ENCODE results near the gene KCNIP3.

Gene KCNIP3

GRCh38 chr2:95276888-95277245 lies 20.3 kb upstream of the KCNIP3 start:
- peak overlapping the region; percentile 75 for H3K27ac ChIP-seq (ENCODE audit: poor library complexity, severe bottlenecking)
- no peak for ATAC-seq (ENCODE audit: low read depth)
- no peak overlapping the region for H3K4me3 ChIP-seq (ENCODE audit: severe bottlenecking)
- no peaks in the 10 kb centered on the region for H3K27me3 ChIP-seq (ENCODE audit: insufficient read depth, poor library complexity, severe bottlenecking)
- no peak for DNase-seq (ENCODE audit: low spot score)
- H3K9me3 ChIP-seq (ENCODE audit: severe bottlenecking) = no peaks in the 10 kb centered on the region
- TF ChIP-seq CTCF (IDR thresholded peaks at IDR 0.05; ENCODE audit: poor library complexity, severe bottlenecking) = no peak
- peaks cover 20% of the 10 kb centered on the region for H3K36me3 ChIP-seq (ENCODE audit: low read depth)
- H3K4me1 ChIP-seq (ENCODE audit: insufficient read depth, poor library complexity, severe bottlenecking) = peaks cover 40% of the 10 kb centered on the region

GRCh38 chr2:95277246-95277906 lies 19.8 kb upstream of the KCNIP3 start:
- H3K27me3 ChIP-seq (ENCODE audit: insufficient read depth, poor library complexity, severe bottlenecking) = no peaks in the 10 kb centered on the region
- peak; percentile 51 for ATAC-seq (ENCODE audit: low read depth)
- peak; percentile 66 for DNase-seq (ENCODE audit: low spot score)
- H3K36me3 ChIP-seq (ENCODE audit: low read depth) = peaks cover 20% of the 10 kb centered on the region
- H3K4me3 ChIP-seq (ENCODE audit: severe bottlenecking) = no peak overlapping the region
- H3K4me1 ChIP-seq (ENCODE audit: insufficient read depth, poor library complexity, severe bottlenecking) = peaks cover 40% of the 10 kb centered on the region
- peak overlapping the region; percentile 75 for H3K27ac ChIP-seq (ENCODE audit: poor library complexity, severe bottlenecking)
- H3K9me3 ChIP-seq (ENCODE audit: severe bottlenecking) = no peaks in the 10 kb centered on the region
- peak; percentile 40 for TF ChIP-seq CTCF (IDR thresholded peaks at IDR 0.05; ENCODE audit: poor library complexity, severe bottlenecking)

- DNase-seq (ENCODE audit: low spot score) = peak; percentile 92
- Histone ChIP-seq H3K4me3 (ENCODE audit: severe bottlenecking) (no peak overlapping the region), H3K4me1 (ENCODE audit: insufficient read depth, poor library complexity, severe bottlenecking) (peaks cover 40% of the 10 kb centered on the region), H3K27me3 (ENCODE audit: insufficient read depth, poor library complexity, severe bottlenecking) (no peaks in the 10 kb centered on the region), H3K36me3 (ENCODE audit: low read depth) (peaks cover 20% of the 10 kb centered on the region), H3K27ac (ENCODE audit: poor library complexity, severe bottlenecking) (peak overlapping the region; percentile 75), H3K9me3 (ENCODE audit: severe bottlenecking) (no peaks in the 10 kb centered on the region)
- TF ChIP-seq CTCF (IDR thresholded peaks at IDR 0.05; ENCODE audit: poor library complexity, severe bottlenecking) = no peak
- peak; percentile 80 for ATAC-seq (ENCODE audit: low read depth)
Measured at GRCh38 chr2:95278051-95278471, 19.1 kb upstream of the KCNIP3 start.

- no peak for TF ChIP-seq CTCF (IDR thresholded peaks at IDR 0.05; ENCODE audit: poor library complexity, severe bottlenecking)
- H3K4me1 ChIP-seq (ENCODE audit: insufficient read depth, poor library complexity, severe bottlenecking) = peaks cover 37% of the 10 kb centered on the region
- peak overlapping the region; percentile 75 for H3K27ac ChIP-seq (ENCODE audit: poor library complexity, severe bottlenecking)
- DNase-seq (ENCODE audit: low spot score) = peak; percentile 47
- H3K9me3 ChIP-seq (ENCODE audit: severe bottlenecking) = no peaks in the 10 kb centered on the region
- ATAC-seq (ENCODE audit: low read depth) = no peak
- H3K27me3 ChIP-seq (ENCODE audit: insufficient read depth, poor library complexity, severe bottlenecking) = no peaks in the 10 kb centered on the region
- H3K4me3 ChIP-seq (ENCODE audit: severe bottlenecking) = no peak overlapping the region
- peaks cover 25% of the 10 kb centered on the region for H3K36me3 ChIP-seq (ENCODE audit: low read depth)
Measured at GRCh38 chr2:95278637-95279225, 18.4 kb upstream of the KCNIP3 start.

- Histone ChIP-seq H3K36me3 (ENCODE audit: low read depth) (peaks cover 26% of the 10 kb centered on the region), H3K4me1 (ENCODE audit: insufficient read depth, poor library complexity, severe bottlenecking) (peaks cover 29% of the 10 kb centered on the region), H3K9me3 (ENCODE audit: severe bottlenecking) (no peaks in the 10 kb centered on the region), H3K4me3 (ENCODE audit: severe bottlenecking) (no peak overlapping the region), H3K27me3 (ENCODE audit: insufficient read depth, poor library complexity, severe bottlenecking) (no peaks in the 10 kb centered on the region), H3K27ac (ENCODE audit: poor library complexity, severe bottlenecking) (no peak overlapping the region)
- TF ChIP-seq CTCF (IDR thresholded peaks at IDR 0.05; ENCODE audit: poor library complexity, severe bottlenecking) = no peak
- DNase-seq (ENCODE audit: low spot score) (peak; percentile 22), ATAC-seq (ENCODE audit: low read depth) (no peak)
Measured at GRCh38 chr2:95279435-95280035, 17.6 kb upstream of the KCNIP3 start.
